Middle frontal gyrus (tissue), 1 donor: ENCODE measurements around the gene ROR1.

Experiments used
- DNase-seq: peaks from one replicate; pipeline ENCODE4 v3.0.0-alpha.2; 2015; ENCODE audit warnings: low spot score; ENCODE audit errors: extremely low spot score

ROR1 gene

DNA sequence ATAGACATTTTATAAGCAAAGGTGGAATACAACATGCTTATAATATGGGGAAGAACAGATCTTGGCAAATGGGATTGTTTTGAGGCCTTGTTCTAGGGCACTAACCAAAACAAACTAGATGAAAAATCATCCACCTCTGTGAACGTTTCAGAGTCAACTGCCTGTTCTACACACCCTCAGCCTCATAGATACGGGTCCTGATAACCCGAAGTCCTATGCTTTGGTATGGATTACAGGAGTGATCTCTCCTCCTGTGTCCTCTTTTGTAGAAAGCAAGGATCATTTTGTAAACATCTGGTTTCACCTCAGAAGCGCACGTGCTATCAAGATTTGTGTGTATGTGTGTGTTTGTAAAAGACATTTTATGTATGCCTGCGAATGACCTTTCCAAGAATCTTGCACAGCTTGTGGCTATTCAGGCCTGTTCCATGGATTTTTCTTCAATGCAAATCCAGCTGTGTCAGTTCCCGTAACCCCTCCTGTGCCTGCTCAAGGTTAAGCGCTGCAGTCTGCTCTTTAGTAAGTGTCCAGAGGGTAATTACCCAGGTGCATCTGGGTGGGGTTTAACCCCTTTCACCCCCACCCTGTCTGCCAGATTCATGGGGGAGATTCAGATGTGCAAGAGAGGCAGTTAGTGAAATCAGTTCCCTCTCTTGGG lies 132.4 kb downstream of the ROR1 start:
- no peak for DNase-seq

DNA sequence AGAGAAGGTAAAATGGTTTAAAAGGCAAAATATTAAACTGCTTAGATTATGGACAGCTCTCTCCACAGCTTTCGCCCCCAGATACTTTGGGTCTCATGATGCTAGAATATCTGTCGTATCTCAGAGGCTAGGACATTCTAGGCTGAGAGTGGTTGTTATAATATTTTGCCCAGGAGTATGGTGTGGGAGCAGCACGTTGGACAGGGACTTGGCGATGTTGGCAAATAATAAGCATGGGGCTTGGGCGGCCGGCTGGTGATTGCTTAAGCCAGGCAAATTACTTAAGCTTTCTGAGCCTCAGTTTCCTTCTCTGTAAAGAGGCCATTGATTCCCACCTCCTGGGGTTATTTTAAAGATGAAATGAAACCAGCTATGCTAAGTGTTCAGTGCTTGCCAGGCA lies 133.2 kb downstream of the ROR1 start:
- DNase-seq, result no peak

DNA sequence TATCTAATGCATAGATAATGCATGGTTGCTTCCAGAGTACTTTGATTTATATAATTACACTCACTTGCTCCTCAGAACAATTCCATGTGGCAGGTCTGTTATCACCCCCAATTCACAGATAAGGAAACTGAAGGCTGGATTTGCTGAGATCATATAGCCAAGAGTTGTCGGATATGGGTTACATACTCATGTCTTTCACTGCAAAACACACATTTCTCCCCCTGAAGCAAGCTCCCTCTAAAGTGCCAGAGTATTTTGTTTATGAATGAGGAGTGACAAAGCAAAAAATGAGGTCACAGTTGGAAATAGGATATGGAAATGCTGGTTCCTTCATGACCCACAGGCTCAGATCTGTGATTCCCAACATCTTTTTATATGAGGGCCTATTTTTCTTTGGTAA lies 134.2 kb downstream of the ROR1 start:
- no peak for DNase-seq

DNA sequence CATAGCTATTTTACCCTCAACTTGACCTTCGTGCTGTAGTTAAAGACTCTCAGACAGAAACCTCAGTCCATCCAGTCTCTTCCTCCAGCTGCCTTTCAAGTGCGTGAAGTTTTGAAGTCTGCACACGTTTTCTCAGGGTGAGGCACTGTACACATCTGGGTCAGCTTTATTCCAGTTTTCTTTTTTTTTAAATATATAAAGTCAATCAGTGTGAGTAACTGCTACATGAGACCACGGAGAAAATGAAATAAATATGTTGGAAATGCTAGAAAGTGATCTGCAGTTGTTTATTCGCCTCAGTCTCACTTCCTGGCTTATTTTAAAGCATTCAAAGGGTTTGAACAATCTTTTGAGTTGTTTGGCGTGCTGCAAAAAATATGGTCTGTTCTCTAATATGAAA lies 135.7 kb downstream of the ROR1 start:
- DNase-seq, result no peak

DNA sequence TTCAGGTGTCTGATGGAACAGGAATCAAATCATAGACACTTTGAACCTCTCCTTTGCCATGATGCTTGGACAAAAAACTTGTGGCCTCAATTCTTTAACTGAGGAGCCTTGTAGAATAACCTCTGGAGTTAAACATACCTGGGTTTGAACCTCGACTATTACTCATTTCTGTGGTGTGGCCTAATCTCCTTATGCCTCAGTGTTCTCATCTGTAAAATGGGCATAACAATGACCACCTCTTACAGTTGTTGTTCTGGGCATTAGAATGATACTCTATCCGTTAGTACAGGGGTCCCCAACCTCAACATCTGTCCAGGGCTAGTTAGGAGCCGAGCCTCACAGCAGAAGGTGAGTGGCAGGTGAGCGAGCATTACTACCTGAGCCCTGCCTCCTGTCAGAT lies 137.2 kb downstream of the ROR1 start:
- DNase-seq, result no peak

DNA sequence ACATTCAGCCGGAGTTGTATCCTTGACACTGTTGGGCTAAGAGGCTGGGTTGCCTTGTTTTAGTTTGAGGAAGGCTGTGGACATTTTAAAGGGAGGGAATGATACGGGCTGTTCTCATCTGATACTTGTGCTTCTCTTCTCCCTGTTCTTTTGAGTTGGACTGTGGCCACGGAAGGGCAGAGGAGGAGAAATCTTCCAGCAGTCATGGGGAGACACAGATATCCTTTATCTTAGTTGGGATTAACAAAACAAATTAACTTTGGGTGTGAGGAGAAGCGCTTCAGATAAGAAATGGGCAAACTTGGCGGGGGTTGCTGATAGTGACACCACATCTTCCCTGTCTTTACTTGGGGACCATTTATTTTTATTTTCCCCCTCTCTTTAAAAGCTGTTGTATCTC lies 138.8 kb downstream of the ROR1 start:
- no peak for DNase-seq

DNA sequence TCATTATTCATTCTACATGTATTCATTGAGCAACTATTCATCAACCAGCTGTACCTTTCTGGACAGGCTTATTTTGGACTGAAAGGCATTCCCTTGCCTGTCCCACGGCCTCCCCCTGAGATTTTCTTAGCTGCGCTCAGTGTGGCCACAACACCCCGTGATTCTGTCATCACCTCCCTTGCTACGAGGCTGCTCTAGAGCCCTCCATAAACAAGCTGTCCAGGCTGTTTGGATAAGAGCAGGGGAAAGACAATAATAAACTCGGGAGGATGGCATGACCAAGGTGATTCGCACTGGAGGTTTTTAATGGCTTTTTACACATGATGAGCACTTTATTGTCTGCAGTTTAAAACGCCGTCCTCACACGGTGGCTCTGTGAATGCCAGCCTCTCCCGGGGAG lies 139.7 kb downstream of the ROR1 start:
- DNase-seq, result no peak

DNA sequence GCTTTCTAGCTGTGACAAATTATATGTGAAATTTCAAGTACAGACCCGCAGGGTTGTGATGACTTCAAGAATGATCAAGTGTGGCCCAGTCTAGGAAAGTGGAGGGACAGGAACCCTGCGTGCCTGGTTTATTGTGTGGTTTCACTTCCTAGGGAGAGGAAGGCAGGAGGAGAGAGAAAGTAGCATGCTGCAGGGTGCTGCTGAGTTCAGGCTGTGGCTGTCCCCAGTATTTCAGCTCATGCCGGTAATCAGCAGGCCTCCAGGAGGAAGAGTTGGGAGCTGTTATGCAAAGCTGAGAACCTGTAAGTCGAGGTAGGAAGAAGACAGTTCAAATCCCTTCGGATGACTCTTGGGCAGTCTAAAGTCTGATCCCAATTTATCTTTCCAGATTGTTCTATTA lies 140.4 kb downstream of the ROR1 start:
- no peak for DNase-seq

DNA sequence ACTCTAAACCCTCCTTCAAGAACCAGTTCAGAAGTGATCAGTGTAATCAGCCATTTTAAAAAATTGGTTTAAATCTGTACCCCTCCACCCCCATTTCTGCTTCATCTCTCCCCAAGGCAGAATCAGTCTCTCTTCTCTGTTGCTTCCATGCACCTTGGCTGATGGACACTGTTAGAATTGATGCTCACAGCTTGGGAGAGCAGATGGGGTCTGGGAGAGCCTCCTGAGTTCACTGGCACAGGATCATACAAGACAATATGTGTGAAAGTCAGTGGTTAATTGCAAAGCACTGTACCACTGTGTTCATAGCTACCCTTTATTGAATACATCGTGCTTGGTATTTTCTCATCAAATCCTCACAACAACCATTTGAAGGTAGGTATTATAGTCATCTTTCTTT lies 140.9 kb downstream of the ROR1 start:
- no peak for DNase-seq

DNA sequence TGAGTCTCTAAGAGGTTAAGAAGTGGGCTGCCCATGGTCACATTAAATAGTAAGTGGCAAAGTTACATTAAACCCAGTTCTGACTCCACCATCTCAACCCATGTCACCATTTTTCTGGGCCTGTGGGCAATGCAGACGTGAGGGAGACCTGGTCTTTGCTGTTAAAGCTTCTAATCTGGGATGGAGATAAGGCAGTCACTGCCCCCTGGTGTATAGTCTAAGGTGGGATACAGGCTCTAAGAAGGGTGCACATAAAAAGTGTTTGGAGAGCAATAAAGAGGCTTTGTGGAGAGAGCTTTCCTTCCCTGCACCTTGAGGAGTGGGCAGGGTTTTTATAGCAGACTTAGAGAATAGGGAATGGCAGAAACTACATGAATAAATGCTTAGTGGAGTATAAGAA lies 141.3 kb downstream of the ROR1 start:
- no peak for DNase-seq

DNA sequence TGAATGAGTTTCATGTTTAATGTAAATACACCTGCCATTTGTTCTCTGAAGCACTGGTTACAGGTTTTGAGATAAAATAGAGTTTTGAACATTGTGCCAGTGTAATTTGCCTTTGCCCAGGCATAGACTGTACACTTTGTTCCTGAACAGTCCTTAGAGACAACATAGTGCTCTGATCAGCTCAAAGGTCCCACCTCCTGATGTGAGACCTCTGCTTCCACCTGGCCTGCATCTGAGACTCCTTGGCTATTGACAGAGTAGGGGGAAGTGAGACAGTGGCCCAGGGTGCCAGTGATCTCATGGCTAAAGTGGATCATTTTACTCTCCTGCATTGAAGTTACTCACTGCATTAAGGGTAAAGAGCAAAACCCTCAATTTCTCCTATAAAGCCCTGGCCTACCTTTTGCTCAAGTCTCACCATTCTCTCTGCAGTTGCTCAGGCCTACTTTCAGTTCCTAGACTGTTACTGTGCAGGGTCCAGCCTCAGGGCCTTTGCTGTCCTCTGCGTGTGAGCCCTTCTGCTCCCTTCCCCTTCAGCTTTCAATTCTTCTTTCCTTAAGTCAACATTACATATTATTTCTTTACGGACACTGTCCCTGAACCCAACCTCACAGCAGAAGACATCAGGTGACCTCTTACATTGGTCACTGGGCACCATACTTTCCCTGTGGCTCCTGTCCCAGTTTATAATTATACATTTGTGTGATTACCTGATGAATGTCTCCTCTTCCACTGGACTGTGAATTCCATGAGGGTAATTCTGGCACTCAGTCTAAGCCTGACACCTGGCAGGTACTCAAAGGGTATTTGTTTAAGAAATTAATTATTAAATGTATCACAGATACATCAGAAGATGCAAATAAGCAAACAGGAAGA lies 142.9 kb downstream of the ROR1 start:
- DNase-seq, result no peak

DNA sequence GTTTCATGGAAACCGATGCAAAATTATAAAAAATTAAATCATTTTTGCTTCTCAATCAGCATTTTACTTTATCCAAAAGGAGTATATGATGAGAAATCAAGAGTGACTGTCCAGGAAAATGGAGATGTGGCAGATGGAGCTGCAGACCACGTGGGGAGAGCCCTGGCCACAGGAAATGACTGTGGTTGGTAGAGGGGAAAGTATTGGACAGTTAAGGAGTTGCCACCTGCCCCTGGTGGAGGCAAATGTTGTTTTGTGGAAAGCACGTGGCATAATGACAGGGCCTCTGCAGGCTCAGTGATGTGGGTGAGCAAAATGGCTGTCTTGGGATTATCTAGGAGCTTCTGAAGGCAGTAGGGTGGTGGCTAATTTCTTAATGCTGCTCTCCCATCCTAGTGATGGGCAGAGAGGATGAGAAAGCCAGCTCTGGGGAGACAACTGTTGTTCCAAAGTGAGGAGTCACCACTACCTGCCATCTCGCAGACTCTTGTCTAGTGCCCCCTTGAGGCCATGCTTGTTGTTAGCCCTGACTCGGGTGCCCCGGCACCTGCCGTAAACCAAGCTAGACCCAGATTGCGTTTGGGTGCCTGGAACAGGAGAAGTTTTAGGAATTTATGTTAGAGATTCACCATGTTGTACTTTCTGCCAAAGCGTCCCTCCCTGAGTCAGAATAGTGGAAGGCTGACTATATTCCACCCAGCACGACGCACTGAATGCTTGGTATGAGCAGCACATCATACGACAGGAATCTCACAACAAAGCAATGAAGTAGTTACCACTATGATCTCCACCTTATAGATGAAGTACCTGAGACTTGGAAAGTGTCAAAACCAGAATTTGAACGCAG lies 144.0 kb downstream of the ROR1 start:
- no peak for DNase-seq

DNA sequence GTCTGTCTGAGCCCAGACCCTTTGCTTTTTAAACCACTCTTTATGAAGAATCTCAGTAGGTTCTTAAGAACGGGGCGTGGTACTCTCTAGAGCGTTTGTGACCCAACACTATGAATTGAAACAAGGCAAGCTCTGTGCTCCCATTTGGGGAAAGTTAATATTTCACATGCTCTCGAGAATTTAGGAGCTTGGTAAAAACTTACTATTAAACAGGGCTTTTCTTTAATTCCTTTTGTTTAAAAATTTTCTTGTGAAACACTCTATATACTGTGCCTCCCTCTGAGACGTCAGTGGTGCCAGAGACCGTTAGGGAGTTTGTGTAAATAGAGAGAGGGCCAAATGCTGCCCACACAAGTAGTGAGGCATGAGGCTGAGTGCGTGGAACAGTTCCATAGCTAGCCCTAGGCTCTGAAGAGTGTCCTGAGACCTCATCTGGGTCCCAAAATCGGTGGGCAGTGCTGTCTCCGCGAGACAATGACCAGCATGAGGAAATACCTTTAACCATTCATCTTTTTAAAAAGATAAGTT lies 144.7 kb downstream of the ROR1 start:
- no peak for DNase-seq

DNA sequence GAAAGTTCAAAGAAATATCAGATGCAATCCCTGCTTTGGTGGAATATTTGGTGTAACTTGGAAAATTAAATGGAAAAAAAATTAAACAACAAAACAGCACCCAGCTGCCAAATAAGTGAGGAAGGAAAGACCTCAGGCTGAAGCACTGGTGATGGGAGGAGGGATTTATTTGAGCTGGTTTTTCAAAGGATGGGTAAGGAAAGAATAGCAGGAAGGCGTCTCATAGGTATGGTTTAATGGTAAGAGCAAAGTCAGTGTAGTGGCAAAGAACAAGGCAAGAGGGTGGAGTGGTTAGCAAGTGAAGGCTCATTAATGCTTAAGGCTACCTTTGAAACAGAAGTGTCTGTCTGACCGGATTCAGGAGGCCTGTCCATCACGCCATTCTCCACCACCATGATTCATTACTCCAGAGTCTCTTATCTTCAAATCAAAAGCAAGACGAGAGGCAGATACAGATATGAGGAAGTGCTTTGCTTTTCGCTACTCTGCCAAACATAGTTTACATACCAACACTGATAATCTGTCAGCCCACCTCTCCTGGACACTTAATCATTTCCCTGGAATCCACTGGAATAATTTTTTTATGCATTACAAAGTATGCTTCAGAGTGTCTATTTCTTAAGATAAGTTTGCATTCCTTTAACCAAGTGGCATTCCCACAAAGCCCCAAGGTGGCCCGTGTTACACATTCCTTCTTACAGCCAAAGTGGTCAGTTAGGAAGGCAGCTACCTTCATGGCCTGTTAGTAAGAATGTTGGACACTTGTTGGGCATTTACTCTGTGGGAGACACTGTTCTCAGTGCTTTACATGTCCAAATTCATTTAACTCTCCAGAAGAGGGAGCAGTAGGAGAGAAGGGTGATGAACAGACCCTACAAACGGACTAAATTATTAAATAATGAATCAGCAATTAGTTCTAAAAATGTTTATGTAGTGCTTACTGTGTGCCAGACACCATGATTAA lies 146.6 kb downstream of the ROR1 start:
- DNase-seq, result no peak

DNA sequence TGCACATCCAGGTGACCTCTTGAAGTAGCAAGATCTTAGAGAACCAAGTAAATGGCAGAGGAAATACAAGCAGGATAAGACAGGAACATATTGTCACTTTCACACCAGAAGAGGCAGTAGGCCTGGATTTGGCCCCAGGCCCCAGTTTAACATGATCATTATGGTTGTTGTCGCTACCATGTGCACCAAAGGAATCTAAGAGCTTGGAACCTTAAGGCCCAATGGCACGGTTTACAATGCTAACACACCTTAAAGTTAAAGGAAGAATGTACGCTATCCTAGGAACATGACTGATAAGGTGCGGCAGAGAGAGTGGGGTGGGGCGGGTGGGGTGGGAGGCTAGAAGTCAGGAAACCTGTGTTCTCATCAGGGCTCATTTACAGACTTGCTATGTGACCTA lies 147.5 kb downstream of the ROR1 start:
- no peak for DNase-seq

DNA sequence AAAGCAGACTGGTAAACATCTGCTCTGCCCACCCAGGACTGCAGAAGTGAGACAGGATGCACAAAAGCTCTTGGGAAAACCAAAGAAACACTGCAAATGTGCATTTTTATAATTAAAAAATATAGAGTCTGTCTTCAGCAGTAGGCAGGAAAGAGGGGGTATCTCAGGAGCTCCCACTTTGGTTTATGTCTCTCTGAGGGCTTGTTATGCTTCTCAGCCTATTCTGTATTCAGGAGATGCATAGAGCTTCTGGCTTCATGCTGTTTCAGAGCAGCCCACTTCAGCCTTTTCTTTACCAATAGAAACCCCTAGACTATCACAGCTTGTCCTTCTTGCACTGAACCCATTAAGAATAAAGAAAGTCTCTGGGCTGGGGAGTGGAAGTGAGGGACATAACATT lies 148.0 kb downstream of the ROR1 start:
- no peak for DNase-seq

DNA sequence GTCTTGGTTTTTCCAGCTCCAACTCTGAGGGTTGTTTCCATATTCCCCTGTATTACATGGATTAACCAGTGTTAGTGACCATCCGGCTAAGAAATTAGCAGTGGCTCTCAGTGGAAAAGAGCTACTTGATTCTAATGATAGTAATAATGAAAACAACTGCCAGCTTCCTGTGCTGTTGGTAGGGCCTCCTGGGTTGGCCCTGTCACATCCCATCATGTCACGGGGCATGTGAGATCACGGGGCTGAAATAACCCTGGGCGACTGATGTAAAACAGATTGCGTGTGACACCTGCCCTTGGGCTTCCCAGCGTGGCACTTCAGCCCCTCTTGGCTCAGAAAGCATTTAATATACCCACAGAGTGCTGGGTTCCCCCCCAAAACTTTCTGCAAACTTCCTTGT lies 149.0 kb downstream of the ROR1 start:
- no peak for DNase-seq

DNA sequence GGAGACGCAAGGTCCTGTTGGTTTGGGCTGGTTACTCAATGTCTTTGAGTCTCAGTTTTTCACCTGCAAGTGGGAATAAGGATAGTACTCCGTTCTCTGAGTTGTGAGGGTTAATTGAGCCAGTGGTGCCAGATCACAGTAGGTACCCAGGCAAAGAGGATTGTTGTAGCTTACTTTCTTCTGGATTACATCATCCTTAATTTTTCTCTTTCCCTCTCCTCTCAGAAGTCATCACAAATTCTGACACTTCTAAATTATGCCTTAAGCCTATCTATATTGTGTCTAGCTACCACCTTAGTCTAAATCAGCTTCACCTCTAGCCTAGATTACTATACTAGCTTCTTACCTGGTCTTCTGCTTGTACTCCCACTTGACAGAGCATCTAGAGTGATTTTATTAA lies 149.5 kb downstream of the ROR1 start:
- no peak for DNase-seq

DNA sequence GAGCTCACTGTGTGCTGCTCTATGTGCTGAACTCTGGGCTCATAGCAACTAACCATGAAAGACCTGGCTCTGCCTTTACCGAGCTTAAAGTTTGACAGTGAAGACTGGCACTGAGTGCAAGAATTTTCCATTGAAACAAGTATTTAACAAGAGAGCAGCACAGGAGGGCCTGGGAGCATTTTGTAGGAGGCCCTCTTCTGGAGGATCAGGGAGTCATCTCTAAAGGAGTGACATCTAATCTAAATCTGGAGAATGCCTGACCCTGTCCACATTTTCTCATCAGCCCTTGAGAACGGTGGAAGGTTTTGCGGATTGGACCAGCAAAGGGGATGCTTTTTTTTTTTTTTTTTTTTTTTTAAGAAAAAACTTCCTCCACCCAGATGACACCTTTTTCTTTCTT lies 150.8 kb downstream of the ROR1 start:
- no peak for DNase-seq

DNA sequence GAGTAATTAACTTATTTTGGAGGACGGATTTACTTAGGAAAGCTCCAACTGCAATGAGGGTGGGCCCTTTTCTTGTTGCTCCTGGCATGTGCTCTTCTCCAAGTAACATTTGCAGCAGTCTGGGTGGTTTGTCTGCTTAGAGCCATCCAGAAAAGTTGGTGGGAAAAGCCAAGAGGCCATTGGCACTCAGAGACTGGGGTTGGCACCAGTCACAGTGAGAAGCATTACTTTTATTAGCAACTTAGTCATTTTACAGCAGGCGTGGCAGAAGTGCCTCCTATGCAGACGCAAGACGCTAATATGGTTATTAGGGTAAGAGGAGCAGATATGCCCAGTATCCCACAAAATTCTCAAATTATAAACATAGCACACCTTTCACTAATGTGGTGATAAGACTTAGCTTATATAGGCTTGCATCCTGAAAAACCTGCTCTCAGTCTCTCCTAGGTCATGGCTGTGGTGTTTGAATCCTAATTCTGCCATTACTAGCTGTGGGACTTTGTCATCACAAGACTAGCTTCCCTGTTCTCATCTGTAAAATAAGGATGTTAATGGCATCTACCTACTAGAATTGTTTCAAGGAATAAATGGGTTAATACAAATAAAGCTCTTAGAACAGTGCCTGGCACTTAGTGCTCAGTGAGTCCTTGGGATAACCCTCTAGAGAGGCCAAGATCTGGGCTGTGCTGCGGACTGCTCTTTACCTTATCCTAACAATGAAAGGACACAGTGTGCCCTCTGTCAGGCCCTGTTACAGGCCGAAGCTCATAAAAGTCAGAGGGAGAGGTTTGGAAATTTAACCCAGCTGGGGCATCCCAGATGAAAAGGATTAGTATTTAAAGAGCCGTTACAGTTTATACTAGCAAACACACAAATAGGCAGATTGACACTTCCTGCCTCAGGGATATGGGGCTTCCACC lies 154.6 kb downstream of the ROR1 start:
- DNase-seq, result no peak
